AML-193 (cell line): ENCODE results near the gene PCDHGB4.
"Not testable (repeated sequence)": the region's sequence is repeated elsewhere in the genome, so short reads cannot be mapped to it uniquely, and the experiment has no call there.

Experiments used
- DNase-seq, 2 experiments: peaks; one replicate each; lab custom pipeline; 2025; lab: John Stamatoyannopoulos, UW

Gene PCDHGB4

GRCh38 chr5:141387557-141388311 is at the start of gene PCDHGB4:
PCDHGB4 (plus strand) TSS chr5:141387698; CDS start chr5:141387885, 187 bp downstream.
- DNase-seq: not testable (repeated sequence)

GRCh38 chr5:141338538-141339306 is 48.8 kb upstream of the PCDHGB4 start, which contains the start of gene PCDHGA2:
PCDHGA2 (plus strand) TSS chr5:141338760.
- no peak for DNase-seq

GRCh38 chr5:141340781-141341354 is 46.6 kb upstream of the PCDHGB4 start:
- DNase-seq: not testable (repeated sequence)

GRCh38 chr5:141342773-141343172 is 44.7 kb upstream of the PCDHGB4 start:
- no peak for DNase-seq

GRCh38 chr5:141343242-141343952 is 44.1 kb upstream of the PCDHGB4 start, which contains the start of gene PCDHGA3:
PCDHGA3 (plus strand) TSS chr5:141343829; CDS start chr5:141344034, 205 bp downstream.
- no peak for DNase-seq

- DNase-seq: no peak
Measured at GRCh38 chr5:141343953-141344463, 43.5 kb upstream of the PCDHGB4 start.

GRCh38 chr5:141345327-141345726 is 42.2 kb upstream of the PCDHGB4 start:
- no peak for DNase-seq

GRCh38 chr5:141346017-141346416 is 41.5 kb upstream of the PCDHGB4 start:
- not testable (repeated sequence) for DNase-seq

- peak; percentile 33 to 51 for DNase-seq
Measured at GRCh38 chr5:141349917-141350619, 37.4 kb upstream of the PCDHGB4 start, which contains the start of gene PCDHGB1. PCDHGB1 (plus strand) TSS chr5:141350099; CDS start chr5:141350261, 162 bp downstream.

GRCh38 chr5:141351591-141351990 is 35.9 kb upstream of the PCDHGB4 start:
- no peak for DNase-seq

GRCh38 chr5:141354900-141355469 is 32.5 kb upstream of the PCDHGB4 start, which contains the start of gene PCDHGA4:
PCDHGA4 (plus strand) TSS chr5:141355021; CDS start chr5:141355108, 87 bp downstream.
- DNase-seq: peak in 1 of 2 experiments; percentile 7

GRCh38 chr5:141355641-141356040 is 31.9 kb upstream of the PCDHGB4 start:
- no peak for DNase-seq

- DNase-seq: no peak
Measured at GRCh38 chr5:141356133-141356532, 31.4 kb upstream of the PCDHGB4 start.

- DNase-seq: no peak
Measured at GRCh38 chr5:141356950-141357349, 30.5 kb upstream of the PCDHGB4 start.

- DNase-seq: peak; percentile 11 to 40
Measured at GRCh38 chr5:141359790-141360426, 27.6 kb upstream of the PCDHGB4 start, which contains the start of gene PCDHGB2. PCDHGB2 (plus strand) TSS chr5:141359994; CDS start chr5:141360136, 142 bp downstream.

GRCh38 chr5:141360685-141361084 is 26.8 kb upstream of the PCDHGB4 start:
- DNase-seq: no peak

GRCh38 chr5:141362719-141363118 is 24.8 kb upstream of the PCDHGB4 start:
- no peak for DNase-seq

GRCh38 chr5:141363952-141364660 is 23.4 kb upstream of the PCDHGB4 start, which contains the start of gene PCDHGA5:
PCDHGA5 (plus strand) TSS chr5:141364162; CDS start chr5:141364331, 169 bp downstream.
- no peak for DNase-seq
